GM12872 (cell line): ENCODE data around the gene ATAD2B.

Source experiments
- CTCF ChIP-seq: IDR thresholded peaks from 3 replicates; pipeline ENCODE4 v1.5.1; 2011; ENCODE audit warnings: low read depth, mild to moderate bottlenecking, low read length, moderate library complexity; ENCODE audit not compliant: insufficient read depth

ATAD2B gene

GRCh38 chr2:23746141-23746863 lies 180.6 kb downstream of the ATAD2B start:
- TF ChIP-seq CTCF: no peak

GRCh38 chr2:23745726-23746105 lies 181.2 kb downstream of the ATAD2B start:
- no peak for TF ChIP-seq CTCF

DNA sequence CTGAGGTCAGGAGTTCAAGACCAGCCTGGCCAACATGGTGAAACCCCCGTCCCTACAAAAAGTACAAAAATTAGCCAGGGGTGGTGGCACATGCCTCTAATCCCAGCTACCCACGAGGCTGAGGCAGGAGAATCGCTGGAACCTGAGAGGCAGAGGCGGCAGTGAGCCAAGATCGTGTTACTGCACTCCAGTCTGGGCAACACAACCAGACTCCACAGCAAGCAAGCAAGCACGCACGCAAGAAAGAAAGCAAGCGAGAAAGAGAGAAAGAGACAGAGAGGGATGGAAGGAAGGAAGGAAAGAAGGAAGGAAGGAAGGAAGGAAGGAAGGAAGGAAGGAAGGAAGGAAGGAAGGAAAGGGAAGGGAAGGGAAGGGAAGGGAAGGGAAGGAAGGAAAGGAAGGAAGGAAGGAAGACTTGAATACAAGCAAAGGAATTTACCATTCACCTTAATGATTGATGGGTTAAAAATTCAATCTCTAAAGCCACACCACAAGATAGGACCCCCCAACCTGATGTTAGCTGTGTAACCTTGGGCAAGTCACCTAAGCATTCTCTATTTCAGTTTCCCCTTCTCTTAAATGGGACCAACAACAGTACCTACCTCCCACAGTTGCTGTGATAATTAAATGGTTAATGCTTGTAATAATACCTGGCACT lies 181.7 kb downstream of the ATAD2B start:
- no peak for TF ChIP-seq CTCF

DNA sequence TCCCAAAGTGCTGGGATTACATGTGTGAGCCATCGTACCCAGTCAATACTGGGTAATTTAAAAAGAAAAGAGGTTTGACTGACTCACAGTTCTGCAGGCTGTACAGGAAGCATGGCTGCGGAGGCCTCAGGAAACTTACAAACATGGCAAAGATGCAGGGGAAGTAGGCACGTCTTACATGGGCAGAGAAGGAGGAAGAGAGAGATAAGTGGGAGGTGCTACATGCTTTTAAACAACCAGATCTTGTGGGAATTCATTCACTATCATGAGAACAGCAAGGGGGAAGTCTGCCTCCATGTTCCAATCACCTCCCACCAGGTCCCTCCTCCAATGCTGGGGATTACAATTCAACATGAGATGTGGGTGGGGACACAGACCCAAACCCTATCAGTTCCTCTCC lies 192.5 kb downstream of the ATAD2B start:
- no peak for TF ChIP-seq CTCF

GRCh38 chr2:23722255-23722654 lies 204.7 kb downstream of the ATAD2B start:
- no peak for TF ChIP-seq CTCF

GRCh38 chr2:23721454-23721826 lies 205.5 kb downstream of the ATAD2B start:
- no peak for TF ChIP-seq CTCF

GRCh38 chr2:23720705-23721453 lies 206.0 kb downstream of the ATAD2B start:
- TF ChIP-seq CTCF: no peak
